ENCODE results near the gene CADM3. TPM values are rescaled to one million over a fixed set of nuclear protein-coding genes. Genes with fewer than 3 reads are reported as not detected.

The CADM3 gene
- total and polyA plus RNA-seq, 2 donors (not counting 3 experiments of a cell fraction or from before 2014, with no cell fraction given): 2.7 to 6.0 TPM

DNA sequence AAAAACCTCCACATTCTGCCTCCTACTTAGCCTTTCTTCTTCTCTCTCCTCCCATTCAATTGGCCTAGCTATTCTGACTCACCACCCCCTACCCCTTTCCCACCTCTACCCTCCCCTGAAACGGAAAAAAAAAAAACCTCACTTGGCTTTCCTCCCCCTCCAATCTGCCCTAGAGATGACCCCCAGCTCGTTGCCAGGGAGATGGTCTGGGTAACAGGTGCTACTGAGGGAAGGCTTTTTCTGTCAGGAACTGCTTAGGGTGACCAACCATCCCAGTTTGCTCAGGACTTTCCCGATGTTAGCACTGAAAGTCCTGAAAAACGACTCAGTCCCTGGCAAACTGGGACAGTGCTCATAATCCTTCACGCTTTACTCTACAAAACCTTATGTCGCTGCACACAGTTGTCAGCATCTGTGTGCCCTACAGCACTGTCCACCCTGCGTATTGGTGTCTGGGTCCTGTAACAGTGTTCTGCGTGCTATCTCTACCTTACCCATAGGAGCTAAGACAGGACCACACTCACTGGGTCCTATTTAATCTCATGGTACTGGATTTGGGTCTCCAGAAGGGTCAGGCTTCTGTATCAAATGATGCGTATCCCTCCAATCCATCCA lies 7.7 kb upstream of the CADM3 start:
- dilution Hi-C loops (cut with MboI; ENCODE audit: extremely low pct_ligation_motif_present, low sequenced_read_pairs) (no loop called here), intact Hi-C loops (cut with micrococcal nuclease) (no loop called here)
- Histone ChIP-seq H3K4me2 (ENCODE audit: insufficient read depth, low read length) (no peak overlapping the region), H3K4me3 (replicated peaks in 1 of 3; ENCODE audit: insufficient read depth in 1 of 3, low read depth in 1 of 3, low read length in 3 of 3) (no peak overlapping the region), H3K27me3 (ENCODE audit: control insufficient read depth in 2 of 2, insufficient read depth in 2 of 2, low read length in 2 of 2) (peaks cover 9 to 17% of the 10 kb centered on the region in 2 experiments), H3K36me3 (ENCODE audit: control insufficient read depth in 2 of 2, extremely low read depth in 1 of 2, insufficient read depth in 2 of 2, low read length in 2 of 2) (no peaks in the 10 kb centered on the region), H3K9ac (replicated peaks; ENCODE audit: extremely low read depth, insufficient read depth, low read length) (no peak overlapping the region), H2AFZ (ENCODE audit: low read depth, low read length) (no peak overlapping the region), H3K9me1 (replicated peaks; ENCODE audit: control insufficient read depth, extremely low read depth, insufficient read depth, low read length) (no peaks in the 10 kb centered on the region), H4K20me1 (replicated peaks; ENCODE audit: control insufficient read depth, extremely low read depth, insufficient read depth, low read length) (no peaks in the 10 kb centered on the region), H3K27ac (ENCODE audit: insufficient read depth, low read depth, low read length) (no peak overlapping the region), H3K79me2 (ENCODE audit: control insufficient read depth, insufficient read depth, low read length) (no peaks in the 10 kb centered on the region), H3K4me1 (ENCODE audit: control insufficient read depth, extremely low read depth, insufficient read depth, low read length) (peaks cover 7% of the 10 kb centered on the region), H3K9me3 (replicated peaks; ENCODE audit: control insufficient read depth, insufficient read depth, low read length) (no peaks in the 10 kb centered on the region)
- FAIRE-seq (no peak), DNase-seq (ENCODE audit: low read depth, low spot score) (no peak)
- ChIA-PET CTCF (interaction anchor here (0.9 to 4.6 kb wide), 5 partner anchors 32 to 843 kb away, joined by 3 to 85 read pairs (median 22); no protein-coding TSS in a partner anchor), POLR2A (no interaction called here)
- no TSS peak for BruUV-seq (replicated peaks)
- TF ChIP-seq FOS (IDR thresholded peaks at IDR 0.05; ENCODE audit: borderline replicate concordance, insufficient read depth, low read length) (no peak), POLR2A (IDR thresholded peaks at IDR 0.05; ENCODE audit: low read depth, low read length) (no peak), CTCF (IDR thresholded peaks at IDR 0.05; ENCODE audit: extremely low read depth in 1 of 2, insufficient read depth in 1 of 2, low read depth in 1 of 2, low read length in 2 of 2) (no peak), GATA2 (IDR thresholded peaks at IDR 0.05; ENCODE audit: insufficient read depth, insufficient read length, low read depth, low read length) (no peak), MYC (IDR thresholded peaks at IDR 0.05; ENCODE audit: low read depth, low read length) (no peak)

DNA sequence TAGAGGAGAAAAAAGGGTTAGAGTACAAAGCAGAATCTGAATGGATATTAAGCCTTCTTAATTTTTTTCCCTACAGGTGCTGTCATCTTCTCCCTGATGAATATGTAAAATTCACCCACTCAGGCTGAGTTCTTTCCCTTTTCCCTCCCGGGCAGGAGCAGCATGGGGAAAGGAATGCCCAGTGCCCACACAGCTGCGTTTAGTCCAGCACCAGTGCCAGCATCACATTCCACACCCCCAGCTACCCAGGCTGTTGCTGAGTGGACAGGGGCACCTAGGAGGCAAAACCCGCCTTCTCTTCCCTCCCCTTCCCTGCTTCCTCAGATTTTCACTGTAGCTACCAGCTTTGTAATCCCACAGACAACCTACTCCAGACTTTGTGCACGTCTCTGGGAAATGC lies 3.4 kb upstream of the CADM3 start:
- intact Hi-C loops (cut with micrococcal nuclease) (no loop called here), dilution Hi-C loops (cut with MboI; ENCODE audit: extremely low pct_ligation_motif_present, low sequenced_read_pairs) (no loop called here)
- Histone ChIP-seq H3K79me2 (ENCODE audit: control insufficient read depth, insufficient read depth, low read length) (no peaks in the 10 kb centered on the region), H4K20me1 (replicated peaks; ENCODE audit: control insufficient read depth, extremely low read depth, insufficient read depth, low read length) (no peaks in the 10 kb centered on the region), H3K4me3 (replicated peaks in 1 of 3; ENCODE audit: insufficient read depth in 1 of 3, low read depth in 1 of 3, low read length in 3 of 3) (no peak overlapping the region), H3K9me3 (replicated peaks; ENCODE audit: control insufficient read depth, insufficient read depth, low read length) (no peaks in the 10 kb centered on the region), H3K9me1 (replicated peaks; ENCODE audit: control insufficient read depth, extremely low read depth, insufficient read depth, low read length) (no peaks in the 10 kb centered on the region), H3K27me3 (ENCODE audit: control insufficient read depth in 2 of 2, insufficient read depth in 2 of 2, low read length in 2 of 2) (peaks cover 38 to 52% of the 10 kb centered on the region in 2 experiments), H2AFZ (ENCODE audit: low read depth, low read length) (no peak overlapping the region), H3K27ac (ENCODE audit: insufficient read depth, low read depth, low read length) (no peak overlapping the region), H3K4me1 (ENCODE audit: control insufficient read depth, extremely low read depth, insufficient read depth, low read length) (no peaks in the 10 kb centered on the region), H3K36me3 (ENCODE audit: control insufficient read depth in 2 of 2, extremely low read depth in 1 of 2, insufficient read depth in 2 of 2, low read length in 2 of 2) (no peaks in the 10 kb centered on the region), H3K4me2 (ENCODE audit: insufficient read depth, low read length) (no peak overlapping the region), H3K9ac (replicated peaks; ENCODE audit: extremely low read depth, insufficient read depth, low read length) (no peak overlapping the region)
- no peak for FAIRE-seq
- no peak for TF ChIP-seq MYC (IDR thresholded peaks at IDR 0.05; ENCODE audit: low read depth, low read length)
- no peak for TF ChIP-seq POLR2AphosphoS5 (IDR thresholded peaks at IDR 0.05; ENCODE audit: insufficient read depth, low read depth, low read length)
- no peak for TF ChIP-seq POLR2A (IDR thresholded peaks at IDR 0.05; ENCODE audit: low read depth, low read length)
- no peak for TF ChIP-seq JUN (IDR thresholded peaks at IDR 0.05; ENCODE audit: borderline replicate concordance, insufficient read depth, insufficient read length, low read depth)
- TF ChIP-seq FOS (IDR thresholded peaks at IDR 0.05; ENCODE audit: borderline replicate concordance, insufficient read depth, low read length): no peak
- BruUV-seq (replicated peaks): no TSS peak
- POLR2A ChIA-PET: no interaction called here
- DNase-seq (ENCODE audit: low read depth, low spot score): no peak
- CTCF ChIA-PET: interaction anchor here (1.0 kb wide), 1 partner anchor 30 kb away, joined by 4 read pairs; no protein-coding TSS in a partner anchor
